Activated naive CD8-positive, alpha-beta T cell (primary cell): ENCODE results near the gene UBA6.
"Not testable (repeated sequence)": the region's sequence is repeated elsewhere in the genome, so short reads cannot be mapped to it uniquely, and the experiment has no call there.

Experiments
- H3K27ac Mint-ChIP-seq: one replicate; pipeline ENCODE4 v1.8.0; 2021; ENCODE audit warnings: mixed read lengths
- H3K27me3 Mint-ChIP-seq: one replicate; pipeline ENCODE4 v1.8.0; 2021; ENCODE audit warnings: mixed read lengths
- H3K36me3 Mint-ChIP-seq: one replicate; pipeline ENCODE4 v1.8.0; 2021; ENCODE audit warnings: mixed read lengths
- H3K4me1 Mint-ChIP-seq: one replicate; pipeline ENCODE4 v1.8.0; 2021; ENCODE audit warnings: low read depth, mixed read lengths
- H3K4me3 Mint-ChIP-seq: one replicate; pipeline ENCODE4 v1.8.0; 2021; ENCODE audit warnings: mild to moderate bottlenecking, mixed read lengths
- H3K9me3 Mint-ChIP-seq: one replicate; pipeline ENCODE4 v1.8.0; 2021; ENCODE audit warnings: low read depth, mixed read lengths

The UBA6 gene

DNA sequence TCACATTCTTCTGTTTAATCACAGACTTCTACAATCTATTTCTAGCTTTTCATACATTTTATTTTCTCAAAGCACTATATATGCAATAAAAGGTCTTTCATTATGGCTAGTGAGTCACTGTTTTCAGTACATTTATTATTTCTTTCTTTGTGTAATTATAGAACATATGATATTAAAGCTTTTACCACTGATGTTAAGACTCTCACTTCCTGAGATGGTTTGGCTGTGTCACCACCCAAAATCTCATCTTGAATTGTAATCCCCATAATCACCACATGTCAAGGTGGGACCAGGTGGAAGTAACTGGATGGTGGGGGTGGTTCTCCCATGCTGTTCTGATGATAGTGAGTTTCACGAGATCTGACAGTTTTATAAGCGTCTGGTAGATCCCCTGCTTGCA is 41.9 kb downstream of the UBA6 start:
- Mint-ChIP-seq H3K4me3 (no peak overlapping the region), H3K9me3 (peaks cover 10% of the 10 kb centered on the region), H3K4me1 (peaks cover 9% of the 10 kb centered on the region), H3K36me3 (peaks cover 60% of the 10 kb centered on the region), H3K27ac (no peak overlapping the region), H3K27me3 (no peaks in the 10 kb centered on the region)

DNA sequence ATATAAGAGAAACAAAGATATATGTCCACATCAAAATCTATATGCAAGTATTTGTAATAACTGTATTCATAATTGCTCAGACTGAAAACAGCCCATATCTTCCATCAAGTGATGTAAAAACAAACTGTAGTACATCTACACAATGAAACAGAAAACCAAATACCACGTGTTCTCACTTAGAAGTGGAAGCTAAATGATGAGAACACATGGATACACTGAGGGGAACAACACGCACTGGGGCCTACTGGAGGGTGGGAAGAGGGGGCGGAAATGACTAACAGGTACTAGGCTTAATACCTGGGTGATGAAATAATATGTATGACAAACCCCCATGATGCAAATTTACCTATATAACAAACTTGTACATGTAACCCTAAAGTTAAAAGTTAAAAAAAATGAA is 42.7 kb downstream of the UBA6 start:
- Mint-ChIP-seq H3K4me1 (peaks cover 9% of the 10 kb centered on the region), H3K27me3 (no peaks in the 10 kb centered on the region), H3K9me3 (peaks cover 10% of the 10 kb centered on the region), H3K4me3 (no peak overlapping the region), H3K36me3 (peaks cover 67% of the 10 kb centered on the region), H3K27ac (no peak overlapping the region)

GRCh38 chr4:67651536-67651935 is 49.4 kb downstream of the UBA6 start:
- no peak overlapping the region for H3K27ac Mint-ChIP-seq
- peaks cover 4% of the 10 kb centered on the region for H3K9me3 Mint-ChIP-seq
- H3K4me1 Mint-ChIP-seq: no peaks in the 10 kb centered on the region
- H3K4me3 Mint-ChIP-seq: no peak overlapping the region
- H3K36me3 Mint-ChIP-seq: peaks cover 35% of the 10 kb centered on the region
- H3K27me3 Mint-ChIP-seq: no peaks in the 10 kb centered on the region

DNA sequence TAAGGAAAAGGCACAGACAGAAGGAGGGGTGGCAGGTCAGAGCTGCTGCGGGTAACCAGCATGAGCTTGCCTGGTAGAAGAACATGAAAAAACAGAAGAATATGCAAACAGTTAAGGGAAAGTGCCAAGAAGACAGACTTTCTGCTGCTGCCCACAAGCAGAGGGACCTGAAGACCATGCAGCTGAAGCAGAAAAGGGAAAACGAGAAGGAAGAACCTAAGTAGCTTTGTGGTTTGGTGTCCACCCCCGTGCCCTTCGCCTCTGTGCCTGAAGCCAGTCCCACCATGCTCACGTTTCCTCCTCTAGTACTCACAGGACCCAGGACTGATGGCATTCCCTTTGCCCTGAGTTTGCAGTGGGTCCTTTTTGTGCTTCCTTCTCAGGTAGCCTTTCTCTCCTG is 62.8 kb downstream of the UBA6 start:
- no peaks in the 10 kb centered on the region for H3K9me3 Mint-ChIP-seq
- peak overlapping the region; percentile 16 for H3K27ac Mint-ChIP-seq
- no peaks in the 10 kb centered on the region for H3K27me3 Mint-ChIP-seq
- H3K4me1 Mint-ChIP-seq: peaks cover 7% of the 10 kb centered on the region
- H3K4me3 Mint-ChIP-seq: no peak overlapping the region
- H3K36me3 Mint-ChIP-seq: peaks cover 24% of the 10 kb centered on the region

- not testable (repeated sequence) for H3K4me3 Mint-ChIP-seq, H3K9me3 Mint-ChIP-seq, H3K27me3 Mint-ChIP-seq, H3K27ac Mint-ChIP-seq
- Mint-ChIP-seq H3K4me1 (peaks cover 17% of the 10 kb centered on the region), H3K36me3 (peaks cover 28% of the 10 kb centered on the region)
Measured at GRCh38 chr4:67636978-67637377, 64.0 kb downstream of the UBA6 start.

DNA sequence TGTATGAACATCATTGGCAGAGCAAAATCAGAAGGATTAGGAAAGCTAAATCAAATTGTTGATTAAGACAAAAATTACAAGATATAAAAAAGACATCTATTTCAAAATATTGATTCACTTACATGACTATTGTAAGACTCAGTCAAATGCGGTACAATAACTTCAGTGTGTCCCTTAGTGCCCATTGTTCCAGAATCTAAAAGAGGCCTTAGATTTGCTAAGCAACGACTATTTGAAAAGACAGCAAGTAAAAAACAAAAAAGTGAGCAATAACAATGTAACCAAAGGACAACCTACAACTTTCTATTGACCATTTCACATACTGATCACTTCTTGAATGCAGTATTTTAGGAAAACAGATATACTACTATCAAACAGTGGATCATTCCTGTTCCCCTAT is 65.6 kb downstream of the UBA6 start:
- Mint-ChIP-seq H3K27me3 (no peaks in the 10 kb centered on the region), H3K36me3 (peaks cover 26% of the 10 kb centered on the region), H3K4me3 (no peak overlapping the region), H3K27ac (no peak overlapping the region), H3K4me1 (peaks cover 18% of the 10 kb centered on the region), H3K9me3 (no peaks in the 10 kb centered on the region)

DNA sequence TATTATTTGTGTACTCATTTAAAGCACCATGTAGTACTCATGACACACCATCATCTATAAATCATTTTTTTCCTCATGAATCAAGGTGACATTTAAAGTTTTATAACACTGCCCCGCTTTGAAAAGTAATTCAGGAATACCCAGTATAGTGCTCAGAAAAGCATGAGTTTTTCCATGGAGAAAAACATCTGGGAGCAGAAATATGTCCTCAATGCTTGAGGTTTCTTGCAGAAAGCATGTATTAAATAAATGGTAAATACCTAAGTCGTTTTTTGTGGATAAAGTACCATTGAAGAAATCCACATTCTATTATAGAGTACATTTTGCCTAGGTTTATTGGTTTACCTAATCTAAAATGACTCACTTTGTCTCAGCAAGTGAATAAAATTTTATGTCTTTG is 66.2 kb downstream of the UBA6 start:
- Mint-ChIP-seq H3K4me3 (no peak overlapping the region), H3K27ac (no peak overlapping the region), H3K9me3 (no peaks in the 10 kb centered on the region), H3K4me1 (peaks cover 18% of the 10 kb centered on the region), H3K27me3 (no peaks in the 10 kb centered on the region), H3K36me3 (peaks cover 24% of the 10 kb centered on the region)

- peak overlapping the region; percentile 30 for H3K4me3 Mint-ChIP-seq
- H3K4me1 Mint-ChIP-seq: peaks cover 18% of the 10 kb centered on the region
- H3K27ac Mint-ChIP-seq: peak overlapping the region; percentile 34
- no peaks in the 10 kb centered on the region for H3K9me3 Mint-ChIP-seq
- no peaks in the 10 kb centered on the region for H3K27me3 Mint-ChIP-seq
- H3K36me3 Mint-ChIP-seq: peaks cover 21% of the 10 kb centered on the region
Measured at GRCh38 chr4:67632492-67632891, 68.5 kb downstream of the UBA6 start.

GRCh38 chr4:67624939-67625338 is 76.0 kb downstream of the UBA6 start:
- Mint-ChIP-seq H3K4me3 (no peak overlapping the region), H3K36me3 (peaks cover 22% of the 10 kb centered on the region), H3K9me3 (no peaks in the 10 kb centered on the region), H3K27ac (no peak overlapping the region), H3K4me1 (no peaks in the 10 kb centered on the region), H3K27me3 (no peaks in the 10 kb centered on the region)

- peaks cover 15% of the 10 kb centered on the region for H3K9me3 Mint-ChIP-seq
- H3K4me1 Mint-ChIP-seq: no peaks in the 10 kb centered on the region
- no peak overlapping the region for H3K27ac Mint-ChIP-seq
- no peaks in the 10 kb centered on the region for H3K27me3 Mint-ChIP-seq
- peaks cover 36% of the 10 kb centered on the region for H3K36me3 Mint-ChIP-seq
- H3K4me3 Mint-ChIP-seq: no peak overlapping the region
Measured at GRCh38 chr4:67616478-67616877, 84.5 kb downstream of the UBA6 start.

GRCh38 chr4:67615119-67615518 is 85.8 kb downstream of the UBA6 start:
- H3K4me1 Mint-ChIP-seq: no peaks in the 10 kb centered on the region
- peaks cover 36% of the 10 kb centered on the region for H3K36me3 Mint-ChIP-seq
- peaks cover 15% of the 10 kb centered on the region for H3K9me3 Mint-ChIP-seq
- H3K27me3 Mint-ChIP-seq: no peaks in the 10 kb centered on the region
- H3K27ac Mint-ChIP-seq: no peak overlapping the region
- no peak overlapping the region for H3K4me3 Mint-ChIP-seq

- no peak overlapping the region for H3K4me3 Mint-ChIP-seq
- no peaks in the 10 kb centered on the region for H3K27me3 Mint-ChIP-seq
- peaks cover 35% of the 10 kb centered on the region for H3K36me3 Mint-ChIP-seq
- H3K4me1 Mint-ChIP-seq: no peaks in the 10 kb centered on the region
- no peak overlapping the region for H3K27ac Mint-ChIP-seq
- H3K9me3 Mint-ChIP-seq: peaks cover 23% of the 10 kb centered on the region
Measured at GRCh38 chr4:67614186-67614585, 86.8 kb downstream of the UBA6 start.

DNA sequence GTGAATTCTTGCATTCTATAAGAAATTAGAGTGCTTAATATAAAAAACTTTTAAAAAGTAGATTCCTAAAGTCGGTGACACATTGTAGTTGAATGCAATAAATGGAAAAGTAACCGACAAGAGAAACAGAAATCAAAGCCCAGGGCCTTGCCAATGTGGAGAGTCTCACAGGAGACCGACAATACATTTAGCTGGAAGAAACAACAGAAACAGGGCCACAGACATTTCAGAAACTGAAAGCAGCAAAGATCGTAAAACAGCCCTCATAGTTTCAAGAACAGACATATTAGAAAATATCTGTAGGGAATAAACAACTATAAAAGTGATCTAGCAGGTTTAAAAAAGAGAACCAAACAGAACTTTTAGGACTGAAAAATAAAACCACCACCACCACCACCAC is 92.9 kb downstream of the UBA6 start:
- Mint-ChIP-seq H3K27ac (no peak overlapping the region), H3K4me3 (no peak overlapping the region), H3K4me1 (no peaks in the 10 kb centered on the region), H3K9me3 (peaks cover 8% of the 10 kb centered on the region), H3K36me3 (peaks cover 16% of the 10 kb centered on the region), H3K27me3 (no peaks in the 10 kb centered on the region)

DNA sequence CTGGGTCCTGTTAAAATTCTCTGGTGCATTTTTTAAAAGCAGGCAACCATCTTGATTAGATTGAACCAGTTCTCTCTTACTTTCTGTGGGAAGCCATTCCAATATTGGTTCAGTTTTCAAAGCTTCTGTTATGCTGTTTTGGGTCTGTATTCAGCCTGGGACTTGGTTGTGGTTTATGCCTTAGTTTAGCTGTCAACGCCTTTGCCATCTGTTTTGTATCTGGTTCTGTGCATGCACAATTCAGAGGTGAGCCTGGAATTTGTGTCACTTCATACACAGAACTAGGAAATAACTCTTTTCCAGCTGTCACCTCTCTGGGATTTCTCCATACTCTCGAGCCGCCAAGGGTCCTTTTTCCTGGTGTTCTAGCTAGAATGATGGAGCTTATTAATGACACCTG is 96.2 kb downstream of the UBA6 start:
- H3K4me1 Mint-ChIP-seq: no peaks in the 10 kb centered on the region
- no peaks in the 10 kb centered on the region for H3K27me3 Mint-ChIP-seq
- H3K9me3 Mint-ChIP-seq: peaks cover 24% of the 10 kb centered on the region
- peaks cover 31% of the 10 kb centered on the region for H3K36me3 Mint-ChIP-seq
- H3K4me3 Mint-ChIP-seq: no peak overlapping the region
- H3K27ac Mint-ChIP-seq: no peak overlapping the region

GRCh38 chr4:67604029-67604381 is 97.0 kb downstream of the UBA6 start:
- no peak overlapping the region for H3K4me3 Mint-ChIP-seq
- H3K36me3 Mint-ChIP-seq: peaks cover 30% of the 10 kb centered on the region
- no peaks in the 10 kb centered on the region for H3K4me1 Mint-ChIP-seq
- no peak overlapping the region for H3K27ac Mint-ChIP-seq
- H3K27me3 Mint-ChIP-seq: no peaks in the 10 kb centered on the region
- peaks cover 20% of the 10 kb centered on the region for H3K9me3 Mint-ChIP-seq

- no peak overlapping the region for H3K4me3 Mint-ChIP-seq
- H3K27ac Mint-ChIP-seq: no peak overlapping the region
- peaks cover 20% of the 10 kb centered on the region for H3K9me3 Mint-ChIP-seq
- peaks cover 29% of the 10 kb centered on the region for H3K36me3 Mint-ChIP-seq
- no peaks in the 10 kb centered on the region for H3K4me1 Mint-ChIP-seq
- no peaks in the 10 kb centered on the region for H3K27me3 Mint-ChIP-seq
Measured at GRCh38 chr4:67603310-67604028, 97.5 kb downstream of the UBA6 start.
